Measurements from ENCODE around the gene CDHR2.

Gene CDHR2

DNA sequence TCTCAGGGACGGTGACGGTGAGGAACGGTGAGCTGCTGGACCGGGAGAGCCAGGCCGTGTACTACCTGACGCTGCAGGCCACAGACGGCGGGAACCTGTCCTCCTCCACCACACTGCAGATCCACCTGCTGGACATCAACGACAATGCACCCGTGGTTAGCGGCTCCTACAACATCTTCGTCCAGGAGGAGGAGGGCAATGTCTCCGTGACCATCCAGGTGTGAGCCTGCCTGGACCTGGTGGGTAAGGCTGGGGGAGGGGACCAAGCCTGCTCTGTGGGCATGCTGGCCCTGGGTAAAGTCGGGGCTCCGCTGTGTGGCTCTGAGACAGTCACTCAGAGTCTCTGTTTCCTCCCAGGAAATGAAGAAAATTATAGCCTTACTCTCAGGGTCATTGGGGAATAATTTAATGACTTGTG, 29.3 kb downstream of the CDHR2 start:
- peak; percentile 72 for DNase-seq (ENCODE audit: low spot score)
- TF ChIP-seq, protein P1, sequence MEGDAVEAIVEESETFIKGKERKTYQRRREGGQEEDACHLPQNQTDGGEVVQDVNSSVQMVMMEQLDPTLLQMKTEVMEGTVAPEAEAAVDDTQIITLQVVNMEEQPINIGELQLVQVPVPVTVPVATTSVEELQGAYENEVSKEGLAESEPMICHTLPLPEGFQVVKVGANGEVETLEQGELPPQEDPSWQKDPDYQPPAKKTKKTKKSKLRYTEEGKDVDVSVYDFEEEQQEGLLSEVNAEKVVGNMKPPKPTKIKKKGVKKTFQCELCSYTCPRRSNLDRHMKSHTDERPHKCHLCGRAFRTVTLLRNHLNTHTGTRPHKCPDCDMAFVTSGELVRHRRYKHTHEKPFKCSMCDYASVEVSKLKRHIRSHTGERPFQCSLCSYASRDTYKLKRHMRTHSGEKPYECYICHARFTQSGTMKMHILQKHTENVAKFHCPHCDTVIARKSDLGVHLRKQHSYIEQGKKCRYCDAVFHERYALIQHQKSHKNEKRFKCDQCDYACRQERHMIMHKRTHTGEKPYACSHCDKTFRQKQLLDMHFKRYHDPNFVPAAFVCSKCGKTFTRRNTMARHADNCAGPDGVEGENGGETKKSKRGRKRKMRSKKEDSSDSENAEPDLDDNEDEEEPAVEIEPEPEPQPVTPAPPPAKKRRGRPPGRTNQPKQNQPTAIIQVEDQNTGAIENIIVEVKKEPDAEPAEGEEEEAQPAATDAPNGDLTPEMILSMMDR (IDR thresholded peaks at IDR 0.05; ENCODE audit: extremely low read depth, missing control alignments): peak; percentile 3

DNA sequence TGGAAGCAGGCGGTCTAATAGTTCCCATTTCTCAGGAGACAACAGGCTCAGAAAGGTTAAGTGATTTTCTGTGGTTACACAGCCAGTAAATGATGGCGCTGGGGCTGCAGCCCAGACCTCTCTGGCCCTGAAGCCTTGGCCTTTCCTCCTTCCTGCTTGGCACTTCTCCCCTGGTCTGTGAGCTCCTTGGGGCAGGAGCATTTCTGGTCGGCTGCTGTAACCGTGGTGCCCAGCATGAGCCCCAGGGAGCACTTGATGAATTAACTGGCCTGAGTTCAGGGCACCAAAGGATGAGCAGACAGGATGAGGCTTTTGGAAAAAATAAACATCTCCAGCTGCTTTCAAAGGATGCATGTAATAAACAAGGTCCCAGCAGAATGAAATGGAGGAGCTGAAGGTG, 30.2 kb downstream of the CDHR2 start:
- no peak for DNase-seq (ENCODE audit: low spot score)
- TF ChIP-seq, protein P1 (IDR thresholded peaks at IDR 0.05; ENCODE audit: extremely low read depth, missing control alignments): no peak

DNA sequence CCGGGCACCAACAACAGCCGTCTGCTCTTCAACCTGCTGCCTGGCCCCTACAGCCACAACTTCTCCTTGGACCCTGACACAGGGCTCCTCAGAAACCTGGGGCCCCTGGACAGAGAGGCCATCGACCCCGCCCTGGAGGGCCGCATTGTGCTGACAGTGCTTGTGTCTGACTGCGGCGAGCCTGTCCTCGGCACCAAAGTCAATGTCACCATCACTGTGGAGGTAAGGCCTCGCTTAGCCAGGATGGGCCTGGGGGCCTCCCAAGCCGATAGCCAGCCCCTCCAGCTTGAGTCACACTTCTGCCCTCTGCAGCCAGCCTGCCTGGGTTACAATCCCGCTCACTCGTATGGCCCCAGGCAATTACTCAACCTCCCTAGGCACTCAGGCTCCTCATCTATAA, 32.2 kb downstream of the CDHR2 start:
- DNase-seq (ENCODE audit: low spot score): no peak

DNA sequence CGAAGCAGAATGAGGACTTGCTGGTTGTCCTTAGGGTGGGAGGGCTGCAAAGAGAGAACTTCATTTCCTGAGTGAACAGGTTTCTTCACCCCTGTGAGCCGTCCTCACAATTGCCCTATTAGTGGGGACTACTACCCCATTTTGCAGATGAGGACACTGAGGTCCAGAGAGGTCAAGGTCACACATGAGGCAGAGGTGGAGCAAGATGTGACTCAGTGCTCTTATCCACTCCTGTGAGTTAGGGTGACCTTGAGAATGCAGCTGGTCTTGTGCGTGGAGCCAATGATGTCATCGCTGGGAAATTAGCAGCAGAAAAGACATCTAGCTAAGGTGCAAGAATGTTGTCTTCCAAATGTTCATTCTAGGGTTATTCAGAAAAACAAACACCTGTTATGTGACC, 33.9 kb downstream of the CDHR2 start:
- no peak for DNase-seq (ENCODE audit: low spot score)
- TF ChIP-seq, protein P1 (IDR thresholded peaks at IDR 0.05; ENCODE audit: extremely low read depth, missing control alignments): no peak

More for the DNA sequence above, 32.2 kb downstream of the CDHR2 start:
- TF ChIP-seq, protein P1 (IDR thresholded peaks at IDR 0.05; ENCODE audit: extremely low read depth, missing control alignments): no peak

DNA sequence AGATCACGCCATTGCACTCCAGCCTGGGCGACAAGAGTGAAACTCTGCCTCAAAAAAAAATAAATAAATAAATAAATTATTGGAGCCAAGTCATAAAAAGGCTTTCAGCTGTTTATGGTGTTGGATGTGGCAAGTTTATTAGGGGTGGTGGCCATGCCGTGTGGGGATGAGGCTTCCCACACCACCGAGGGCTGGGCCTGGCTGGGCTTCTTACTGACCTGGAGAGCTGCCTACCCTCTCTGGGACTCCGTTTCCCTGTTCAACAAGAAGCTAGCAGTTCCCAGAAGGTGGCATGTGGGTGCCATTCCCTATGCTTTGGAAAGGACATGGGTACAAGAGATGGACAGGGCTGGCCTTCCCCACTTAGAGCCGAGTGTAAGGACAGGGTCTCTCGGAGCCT, 38.3 kb downstream of the CDHR2 start:
- DNase-seq (ENCODE audit: low spot score): no peak
- TF ChIP-seq, protein P1 (IDR thresholded peaks at IDR 0.05; ENCODE audit: extremely low read depth, missing control alignments): no peak

DNA sequence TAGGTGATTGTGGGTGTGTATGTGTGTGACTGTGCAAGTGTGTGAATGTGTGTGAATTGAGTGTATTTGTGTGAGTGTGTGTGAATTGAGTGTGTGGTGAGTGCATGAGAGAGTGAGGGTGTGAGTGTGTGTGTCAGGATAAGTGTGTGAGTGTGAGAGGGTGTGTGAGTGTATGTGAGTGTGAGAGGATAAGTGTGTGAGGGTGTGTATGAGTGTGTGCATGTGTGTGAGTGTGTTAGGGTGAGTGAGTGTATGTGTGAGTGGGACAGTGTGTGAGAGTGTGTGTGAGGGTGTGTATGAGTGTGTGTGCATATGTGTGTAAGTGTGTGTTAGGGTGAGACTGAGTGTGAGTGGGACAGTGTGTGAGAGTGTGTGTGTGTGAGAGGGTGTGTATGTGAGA, 39.2 kb downstream of the CDHR2 start:
- DNase-seq (ENCODE audit: low spot score): no peak
- TF ChIP-seq, protein P1 (IDR thresholded peaks at IDR 0.05; ENCODE audit: extremely low read depth, missing control alignments): no peak

DNA sequence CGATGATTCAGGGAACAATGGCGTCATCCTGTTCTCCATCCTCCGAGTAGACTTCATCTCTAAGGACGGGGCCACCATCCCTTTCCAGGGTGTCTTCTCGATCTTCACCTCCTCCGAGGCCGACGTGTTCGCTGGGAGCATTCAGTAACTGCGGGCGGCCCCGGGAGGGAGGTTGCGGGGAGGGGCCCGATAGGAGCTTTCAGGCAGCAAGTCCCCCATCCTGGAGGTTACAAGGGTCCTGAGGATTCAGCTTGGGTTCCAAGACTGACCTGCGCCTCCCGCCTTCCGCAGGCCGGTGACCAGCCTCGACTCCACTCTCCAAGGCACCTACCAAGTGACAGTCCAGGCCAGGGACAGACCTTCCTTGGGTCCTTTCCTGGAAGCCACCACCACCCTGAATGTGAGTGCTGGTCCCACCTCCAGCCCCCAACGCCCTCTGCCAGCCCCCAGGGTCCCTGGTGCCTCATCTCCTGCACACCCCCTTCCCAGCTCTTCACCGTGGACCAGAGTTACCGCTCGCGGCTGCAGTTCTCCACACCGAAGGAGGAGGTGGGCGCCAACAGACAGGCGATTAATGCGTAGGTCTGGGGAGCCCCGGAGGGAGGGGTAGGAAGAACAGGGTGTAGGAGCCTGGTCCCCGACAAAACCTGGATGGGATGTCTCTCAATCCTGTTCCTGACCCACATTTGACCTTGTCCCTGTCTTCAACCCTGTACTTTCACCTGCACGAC, 40.1 kb downstream of the CDHR2 start:
- TF ChIP-seq, protein P1 (IDR thresholded peaks at IDR 0.05; ENCODE audit: extremely low read depth, missing control alignments): no peak
- no peak for DNase-seq (ENCODE audit: low spot score)
